Measurements from ENCODE around the gene SAPCD2. TPM values are rescaled to one million over a fixed set of nuclear protein-coding genes. Genes with fewer than 3 reads are reported as not detected.
A peak's percentile ranks its signal among the peaks of the same experiment; 100 is the strongest.

SAPCD2 gene
- total RNA-seq, 1 donor, result 5.2 TPM

DNA sequence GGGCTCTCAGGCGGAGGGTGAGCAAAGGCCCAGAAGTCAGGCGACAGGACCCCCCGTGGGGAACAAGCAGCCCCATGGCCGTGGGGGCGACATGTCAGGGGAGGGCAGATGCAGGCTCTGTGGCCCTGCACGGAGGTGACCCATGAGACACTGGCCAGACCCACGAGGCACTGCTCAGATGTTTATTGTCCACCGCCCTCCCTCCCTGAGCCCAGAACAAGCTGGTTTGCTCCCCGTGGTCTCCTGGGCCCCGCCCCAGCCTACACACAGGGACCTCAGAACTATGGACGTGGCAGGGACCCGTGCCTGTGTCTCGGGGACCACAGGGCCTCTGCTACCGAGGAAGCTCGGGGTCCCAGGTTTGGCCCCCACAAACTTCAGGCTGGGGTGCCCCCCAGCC lies 40.4 kb downstream of the SAPCD2 start:
- no peak for DNase-seq (ENCODE audit: low read depth)
- H3K4me3 ChIP-seq (ENCODE audit: low read depth, low read length), result no peak overlapping the region
- TF ChIP-seq, protein P1, sequence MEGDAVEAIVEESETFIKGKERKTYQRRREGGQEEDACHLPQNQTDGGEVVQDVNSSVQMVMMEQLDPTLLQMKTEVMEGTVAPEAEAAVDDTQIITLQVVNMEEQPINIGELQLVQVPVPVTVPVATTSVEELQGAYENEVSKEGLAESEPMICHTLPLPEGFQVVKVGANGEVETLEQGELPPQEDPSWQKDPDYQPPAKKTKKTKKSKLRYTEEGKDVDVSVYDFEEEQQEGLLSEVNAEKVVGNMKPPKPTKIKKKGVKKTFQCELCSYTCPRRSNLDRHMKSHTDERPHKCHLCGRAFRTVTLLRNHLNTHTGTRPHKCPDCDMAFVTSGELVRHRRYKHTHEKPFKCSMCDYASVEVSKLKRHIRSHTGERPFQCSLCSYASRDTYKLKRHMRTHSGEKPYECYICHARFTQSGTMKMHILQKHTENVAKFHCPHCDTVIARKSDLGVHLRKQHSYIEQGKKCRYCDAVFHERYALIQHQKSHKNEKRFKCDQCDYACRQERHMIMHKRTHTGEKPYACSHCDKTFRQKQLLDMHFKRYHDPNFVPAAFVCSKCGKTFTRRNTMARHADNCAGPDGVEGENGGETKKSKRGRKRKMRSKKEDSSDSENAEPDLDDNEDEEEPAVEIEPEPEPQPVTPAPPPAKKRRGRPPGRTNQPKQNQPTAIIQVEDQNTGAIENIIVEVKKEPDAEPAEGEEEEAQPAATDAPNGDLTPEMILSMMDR (IDR thresholded peaks at IDR 0.05; ENCODE audit: insufficient read depth, low read depth, low read length), result no peak

DNA sequence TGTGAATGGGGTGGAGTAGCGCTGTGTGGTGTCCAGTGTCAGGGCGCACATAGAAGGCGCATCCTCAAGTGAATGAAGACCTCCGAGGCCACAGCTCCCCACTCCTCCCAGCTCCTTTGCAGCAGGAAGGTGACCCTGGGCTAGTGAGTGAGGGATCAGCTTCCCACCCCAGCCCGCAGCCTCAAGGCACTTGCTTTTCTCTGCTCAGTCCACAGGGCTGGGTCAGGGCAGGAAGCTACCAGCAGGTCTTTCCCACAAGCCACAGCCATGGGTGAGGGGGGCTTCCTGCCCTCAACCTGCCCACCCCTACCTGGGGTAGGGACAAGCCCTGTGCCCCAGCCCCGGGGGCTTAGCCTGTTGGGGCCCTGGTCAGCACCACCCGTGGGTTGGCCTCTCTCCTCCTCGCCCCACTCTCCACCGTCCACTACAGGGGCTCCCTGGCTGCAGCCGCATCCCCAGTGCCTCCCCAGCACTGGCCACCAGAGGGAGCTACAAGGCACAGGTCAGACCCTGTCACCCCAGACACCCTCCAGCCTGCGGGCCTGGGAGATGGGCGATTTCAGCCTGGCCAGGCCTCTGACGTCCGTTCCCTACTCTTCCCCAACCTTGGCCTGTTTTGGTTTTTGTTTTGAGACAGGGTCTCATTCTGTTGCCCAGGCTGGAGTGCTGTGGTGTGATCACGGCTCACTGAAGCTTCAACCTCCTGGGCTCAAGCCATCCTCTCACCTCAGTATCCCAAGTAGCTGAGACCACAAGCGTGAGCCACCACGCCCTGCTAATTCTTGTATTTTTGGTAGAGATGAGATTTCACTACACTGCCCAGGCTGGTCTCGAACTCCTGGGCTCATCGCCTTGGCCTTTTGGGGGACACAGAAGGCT lies 41.1 kb downstream of the SAPCD2 start:
- TF ChIP-seq, protein P1 (IDR thresholded peaks at IDR 0.05; ENCODE audit: insufficient read depth, low read depth, low read length), result peak; percentile 93
- peak overlapping the region; percentile 65 for H3K4me3 ChIP-seq (ENCODE audit: low read depth, low read length)
- peak; percentile 61 for DNase-seq (ENCODE audit: low read depth)

DNA sequence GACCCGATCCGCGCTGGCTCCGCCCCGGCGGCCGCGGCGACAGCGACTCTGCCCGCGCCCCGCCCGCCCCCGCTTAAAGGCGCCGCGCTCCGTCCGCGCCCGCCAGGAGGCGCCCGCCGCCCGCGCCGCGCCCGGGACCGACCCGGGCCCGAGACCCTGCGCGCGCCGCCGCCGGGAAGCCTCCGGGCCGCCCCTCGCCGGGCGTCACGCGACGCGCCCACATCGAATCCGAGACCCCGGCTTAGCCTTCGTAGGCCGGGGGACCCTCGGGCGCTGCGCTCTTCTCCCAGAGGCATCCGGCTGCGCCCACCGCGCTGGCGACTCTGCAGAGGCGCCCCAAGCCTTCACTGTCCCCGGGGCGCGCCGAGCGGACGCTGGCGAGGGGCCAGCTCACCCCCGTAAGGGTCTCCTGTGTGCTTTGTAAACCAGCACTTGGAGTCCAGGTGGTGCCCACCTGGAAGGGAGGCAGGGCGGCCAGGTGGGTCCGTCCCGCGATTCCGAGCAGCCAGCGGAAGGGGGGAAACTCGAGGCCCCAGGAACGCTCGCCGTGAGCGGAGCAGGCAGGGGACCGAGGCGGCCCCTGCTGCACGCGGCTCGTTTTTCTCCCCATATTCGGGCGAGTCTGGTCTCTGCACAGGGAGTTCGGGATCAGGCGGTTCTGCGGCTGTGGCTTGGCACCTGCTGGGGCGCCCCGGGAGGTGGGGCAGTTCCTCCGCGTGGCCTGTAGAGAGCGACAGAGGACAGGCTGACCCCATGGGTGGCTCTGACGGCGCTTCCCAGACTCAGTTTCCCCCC lies 41.9 kb downstream of the SAPCD2 start:
- peak overlapping the region; percentile 65 for H3K4me3 ChIP-seq (ENCODE audit: low read depth, low read length)
- DNase-seq (ENCODE audit: low read depth), result peak; percentile 40
- TF ChIP-seq, protein P1 (IDR thresholded peaks at IDR 0.05; ENCODE audit: insufficient read depth, low read depth, low read length), result peak; percentile 36

DNA sequence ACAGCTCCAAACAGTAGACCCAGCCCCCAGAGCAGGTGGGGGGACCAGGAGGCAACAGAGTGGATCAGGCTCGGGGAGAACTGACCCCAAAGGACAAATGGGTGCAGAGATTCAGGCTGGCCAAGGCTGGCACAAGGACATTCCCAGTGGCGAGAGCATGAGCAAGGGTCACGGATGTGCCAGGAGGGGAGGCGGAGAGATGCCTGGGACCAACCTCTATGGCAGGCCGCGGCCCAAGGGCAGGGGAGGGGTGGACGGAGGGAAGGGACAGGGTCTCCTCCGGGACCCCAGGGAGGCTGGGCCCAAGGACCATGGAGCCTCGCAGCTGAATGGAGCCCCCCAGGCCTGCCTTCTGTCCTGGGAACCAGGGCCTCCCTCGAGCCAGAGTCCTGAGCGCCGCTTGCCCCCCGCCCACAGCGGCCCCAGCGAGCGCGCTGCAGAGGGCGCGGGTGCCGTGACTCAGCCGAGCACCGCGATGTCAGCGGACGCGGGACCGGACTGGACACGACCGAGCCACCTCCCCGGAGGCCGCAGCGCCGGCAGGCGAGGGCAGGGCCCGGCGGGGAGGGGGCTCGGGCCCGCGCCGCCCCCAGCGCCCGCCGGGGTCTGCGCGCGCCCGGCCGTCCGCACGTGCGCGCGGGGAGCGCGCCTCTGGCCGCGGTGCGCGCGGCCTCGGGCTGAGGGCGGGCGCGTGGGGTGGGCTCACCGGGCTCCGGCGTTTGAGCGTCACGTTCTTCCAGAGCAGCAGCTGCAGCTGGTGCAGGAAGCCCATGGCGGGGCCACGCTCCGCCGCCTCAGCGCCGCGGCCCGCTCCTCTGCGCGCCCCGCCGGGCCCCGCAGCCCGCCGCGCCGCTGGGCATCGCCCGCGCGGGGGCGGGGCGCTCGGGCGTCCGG lies 42.7 kb downstream of the SAPCD2 start, which contains the start of gene ABCA2:
Gene ABCA2, minus strand, starts transcription at position 869 of the 894 bp plus-strand sequence. Its CDS starts 97 bp downstream, at position 772.
- H3K4me3 ChIP-seq (ENCODE audit: low read depth, low read length), result peak within 1 kb of the TSS; percentile 65
- TF ChIP-seq, protein P1 (IDR thresholded peaks at IDR 0.05; ENCODE audit: insufficient read depth, low read depth, low read length), result no peak
- no peak for DNase-seq (ENCODE audit: low read depth)

DNA sequence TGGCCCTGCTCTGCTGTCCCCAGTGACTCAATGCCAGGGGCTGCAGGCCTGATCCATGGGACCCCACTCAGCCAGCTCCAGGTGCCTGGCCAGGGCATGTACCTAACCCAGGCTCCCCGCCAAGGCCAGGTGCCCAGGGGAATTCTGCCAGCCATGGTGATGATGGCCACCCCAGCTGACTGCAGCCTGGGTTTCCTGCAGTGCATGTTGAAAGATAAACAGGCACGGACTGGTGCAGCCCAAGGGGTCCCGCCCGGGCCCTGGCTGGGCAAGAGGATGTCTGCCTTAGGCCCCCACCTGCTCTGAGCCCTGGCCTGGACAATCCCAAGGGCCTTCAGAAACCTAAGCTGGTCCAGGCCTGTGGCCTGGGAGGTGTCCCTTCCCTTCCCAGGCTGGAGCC lies 43.5 kb downstream of the SAPCD2 start:
- H3K4me3 ChIP-seq (ENCODE audit: low read depth, low read length), result peak overlapping the region; percentile 7
- no peak for DNase-seq (ENCODE audit: low read depth)
- TF ChIP-seq, protein P1 (IDR thresholded peaks at IDR 0.05; ENCODE audit: insufficient read depth, low read depth, low read length), result no peak

DNA sequence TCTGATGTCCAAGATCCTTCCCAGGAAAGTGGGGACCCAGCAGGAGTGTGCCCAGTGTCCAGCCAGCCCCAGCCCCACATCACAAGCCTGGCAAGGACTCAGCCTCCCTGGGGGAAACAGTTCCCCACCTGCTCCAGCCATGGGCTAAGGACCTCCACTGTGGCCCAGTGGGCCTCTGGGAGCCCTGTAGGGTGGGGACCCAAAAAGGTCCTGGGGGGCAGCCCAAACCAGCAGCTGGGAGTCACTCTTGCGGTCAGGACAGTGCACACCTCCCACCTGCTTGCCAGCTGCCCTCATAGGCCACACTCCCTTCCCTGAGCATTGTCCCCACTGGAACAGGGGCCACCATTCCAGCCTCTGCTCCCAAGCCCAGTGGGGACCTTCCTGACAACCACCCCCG lies 44.0 kb downstream of the SAPCD2 start:
- no peak for DNase-seq (ENCODE audit: low read depth)
- no peak overlapping the region for H3K4me3 ChIP-seq (ENCODE audit: low read depth, low read length)
- TF ChIP-seq, protein P1 (IDR thresholded peaks at IDR 0.05; ENCODE audit: insufficient read depth, low read depth, low read length), result no peak

Measured in fibroblast of villous mesenchyme (primary cell).